WTC11 (cell line): ENCODE measurements around the gene AADACL2.

ENCODE experiments used
- ATF2 ChIP-seq: sonication (generic); formaldehyde crosslinking; IDR thresholded peaks from 2 replicates; pipeline ENCODE4 v1.8.1; 2022; ENCODE audit warnings: low read depth, missing genetic modification reagents, borderline replicate concordance
- ATF3 ChIP-seq: sonication (generic); formaldehyde crosslinking; conservative IDR thresholded peaks from 2 replicates; pipeline ENCODE4 v1.8.1; 2022; ENCODE audit warnings: mild to moderate bottlenecking, missing genetic modification reagents
- CREB1 ChIP-seq: sonication (generic); formaldehyde crosslinking; IDR thresholded peaks from 2 replicates; pipeline ENCODE4 v1.8.0; 2023; ENCODE audit warnings: mild to moderate bottlenecking, missing genetic modification reagents
- CTCF ChIP-seq: fragments of 200-600 bp; IDR thresholded peaks from 2 replicates; pipeline ENCODE4 v1.8.0; 2022; ENCODE audit warnings: antibody characterized with exemption
- ETV6 ChIP-seq: sonication (generic); formaldehyde crosslinking; IDR thresholded peaks from 2 replicates; pipeline ENCODE4 v1.8.1; 2022; ENCODE audit warnings: mild to moderate bottlenecking, missing genetic modification reagents
- IRF1 ChIP-seq: sonication (generic); formaldehyde crosslinking; IDR thresholded peaks from 2 replicates; pipeline ENCODE4 v1.8.0; 2023; ENCODE audit warnings: missing genetic modification reagents
- NR2C2 ChIP-seq: sonication (generic); formaldehyde crosslinking; IDR thresholded peaks from 2 replicates; pipeline ENCODE4 v1.8.0; 2022; ENCODE audit warnings: mild to moderate bottlenecking, missing genetic modification reagents
- RORB ChIP-seq: fragments of 250-450 bp; sonication (Bioruptor Pico); IDR thresholded peaks from 2 replicates; pipeline ENCODE4 v1.9.0; 2021; ENCODE audit warnings: mild to moderate bottlenecking
- USF1 ChIP-seq: sonication (generic); formaldehyde crosslinking; IDR thresholded peaks from 2 replicates; pipeline ENCODE4 v1.8.0; 2022; ENCODE audit warnings: mild to moderate bottlenecking, missing genetic modification reagents
- ZNF138 ChIP-seq: sonication (generic); formaldehyde crosslinking; conservative IDR thresholded peaks from 2 replicates; pipeline ENCODE4 v1.8.1; 2022; ENCODE audit warnings: mild to moderate bottlenecking, moderate library complexity, missing genetic modification reagents
- ZNF317 ChIP-seq: sonication (generic); formaldehyde crosslinking; IDR thresholded peaks from 2 replicates; pipeline ENCODE4 v1.8.1; 2023; ENCODE audit warnings: low read depth, mild to moderate bottlenecking, moderate library complexity, missing genetic modification reagents, borderline replicate concordance
- ZSCAN18 ChIP-seq: fragments of 250-450 bp; sonication (Bioruptor Pico); IDR thresholded peaks from 2 replicates; pipeline ENCODE4 v2.1.2; 2022; ENCODE audit warnings: mild to moderate bottlenecking, moderate library complexity

GRCh38 chr3:151688571-151688970, 45.2 kb upstream of the AADACL2 start:
- TF ChIP-seq CREB1 (CRISPR knock-in tag) (no peak), CTCF (no peak), ATF3 (CRISPR knock-in tag) (no peak), ZNF138 (CRISPR knock-in tag) (no peak), ZNF317 (CRISPR knock-in tag) (no peak), USF1 (CRISPR knock-in tag) (no peak), ZSCAN18 (CRISPR knock-in tag) (no peak), RORB (no peak), ETV6 (CRISPR knock-in tag) (no peak), NR2C2 (CRISPR knock-in tag) (no peak), IRF1 (CRISPR knock-in tag) (no peak), ATF2 (CRISPR knock-in tag) (no peak)
